Mucosa of rectum (tissue), 2 donors: ENCODE measurements around the gene DIPK2B.

Source experiments
- H3K27ac ChIP-seq, 2 donors: one replicate each; pipeline ENCODE4 v1.7.0; 2013; ENCODE audit warnings: inconsistent platforms in 2 of 2, low read depth in 2 of 2, low read length in 2 of 2
- H3K27me3 ChIP-seq, 2 donors: one replicate each; pipeline ENCODE4 v1.7.0; 2013; ENCODE audit warnings: low read length in 2 of 2; ENCODE audit not compliant: control insufficient read depth in 2 of 2, insufficient read depth in 2 of 2
- H3K36me3 ChIP-seq, 2 donors: one replicate each; pipeline ENCODE4 v1.7.0; 2013; ENCODE audit warnings: low read length in 2 of 2; ENCODE audit not compliant: control insufficient read depth in 2 of 2, insufficient read depth in 2 of 2
- H3K4me1 ChIP-seq, 2 donors: one replicate each; pipeline ENCODE4 v1.7.0; 2013; ENCODE audit warnings: low read length in 2 of 2, mild to moderate bottlenecking in 1 of 2; ENCODE audit not compliant: control insufficient read depth in 2 of 2, insufficient read depth in 2 of 2
- H3K4me3 ChIP-seq, 2 donors: one replicate each; pipeline ENCODE4 v1.7.0; 2013; ENCODE audit warnings: low read length in 2 of 2
- H3K9ac ChIP-seq, 2 donors: one replicate each; pipeline ENCODE4 v1.7.0; 2013; ENCODE audit warnings: low read length in 2 of 2, low read depth in 1 of 2, mild to moderate bottlenecking in 1 of 2
- H3K9me3 ChIP-seq, 2 donors: one replicate each; pipeline ENCODE4 v1.7.0; 2013; ENCODE audit warnings: low read length in 2 of 2; ENCODE audit not compliant: control insufficient read depth in 2 of 2
- donor health status: healthy.
- donor health status: Normal muscosa, but diverticular disease.

Gene DIPK2B, protein sequence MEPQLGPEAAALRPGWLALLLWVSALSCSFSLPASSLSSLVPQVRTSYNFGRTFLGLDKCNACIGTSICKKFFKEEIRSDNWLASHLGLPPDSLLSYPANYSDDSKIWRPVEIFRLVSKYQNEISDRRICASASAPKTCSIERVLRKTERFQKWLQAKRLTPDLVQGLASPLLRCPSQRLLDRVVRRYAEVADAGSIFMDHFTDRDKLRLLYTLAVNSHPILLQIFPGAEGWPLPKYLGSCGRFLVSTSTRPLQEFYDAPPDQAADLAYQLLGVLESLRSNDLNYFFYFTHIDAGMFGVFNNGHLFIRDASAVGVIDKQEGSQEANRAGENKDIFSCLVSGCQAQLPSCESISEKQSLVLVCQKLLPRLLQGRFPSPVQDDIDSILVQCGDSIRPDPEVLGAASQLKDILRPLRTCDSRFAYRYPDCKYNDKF

DNA sequence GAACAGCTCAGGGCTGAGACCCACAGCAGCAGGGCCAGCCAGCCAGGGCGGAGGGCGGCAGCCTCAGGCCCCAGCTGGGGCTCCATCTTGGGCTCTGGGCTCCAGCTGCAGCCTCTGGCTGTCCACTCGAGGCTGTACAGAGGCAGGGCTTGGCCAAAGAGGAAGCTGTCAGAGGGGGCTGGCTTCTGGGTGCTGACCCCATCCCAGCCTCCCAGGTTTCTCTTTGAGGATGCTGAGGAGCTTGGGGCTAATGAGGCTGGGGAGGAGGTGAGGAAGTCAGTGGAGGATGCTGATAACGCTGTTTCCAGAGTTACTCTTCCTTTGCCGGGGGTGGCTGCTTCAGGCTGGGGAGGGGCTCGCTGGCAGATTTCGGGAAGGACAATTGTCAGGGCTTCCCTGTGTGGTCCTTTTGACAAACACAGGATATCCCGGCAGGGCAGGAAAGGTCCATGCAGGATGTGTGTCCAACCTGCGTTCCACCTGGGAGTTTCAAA lies at the start of gene DIPK2B:
TSS of gene DIPK2B (minus strand) at position 136 of the 494 bp plus-strand sequence. CDS start at position 86, 50 bp downstream.
- Histone ChIP-seq H3K9ac (no peak within 1 kb of the TSS), H3K27me3 (peaks cover 4 to 15% of the 10 kb centered on the region in 2 donors), H3K36me3 (no peaks in the 10 kb centered on the region), H3K27ac (no peak within 1 kb of the TSS), H3K9me3 (no peaks in the 10 kb centered on the region), H3K4me1 (no peaks in the 10 kb centered on the region), H3K4me3 (no peak within 1 kb of the TSS)

DNA sequence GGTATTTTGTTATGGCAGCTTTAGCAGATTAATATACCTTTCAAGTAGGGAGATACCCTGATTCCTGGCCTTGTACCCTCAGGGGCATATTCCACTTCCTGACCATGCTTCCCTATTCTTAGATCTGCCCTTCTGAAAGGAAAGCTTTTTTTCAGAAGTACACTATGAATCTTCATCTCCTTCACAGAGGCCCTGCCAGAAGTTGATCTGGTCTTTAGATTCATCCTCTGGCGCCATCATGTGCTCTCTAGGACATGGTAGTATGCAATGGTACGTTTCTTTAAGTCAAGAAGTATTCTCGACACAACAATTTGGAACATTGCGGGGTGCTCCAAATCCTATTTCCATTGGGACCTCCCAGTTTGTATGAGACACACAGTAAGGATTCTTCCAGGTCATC lies 39.6 kb upstream of the DIPK2B start:
- Histone ChIP-seq H3K27ac (no peak overlapping the region), H3K27me3 (peaks cover 0 to 4% of the 10 kb centered on the region in 2 donors), H3K4me1 (no peaks in the 10 kb centered on the region), H3K9me3 (no peaks in the 10 kb centered on the region), H3K9ac (no peak overlapping the region), H3K4me3 (no peak overlapping the region), H3K36me3 (no peaks in the 10 kb centered on the region)

DNA sequence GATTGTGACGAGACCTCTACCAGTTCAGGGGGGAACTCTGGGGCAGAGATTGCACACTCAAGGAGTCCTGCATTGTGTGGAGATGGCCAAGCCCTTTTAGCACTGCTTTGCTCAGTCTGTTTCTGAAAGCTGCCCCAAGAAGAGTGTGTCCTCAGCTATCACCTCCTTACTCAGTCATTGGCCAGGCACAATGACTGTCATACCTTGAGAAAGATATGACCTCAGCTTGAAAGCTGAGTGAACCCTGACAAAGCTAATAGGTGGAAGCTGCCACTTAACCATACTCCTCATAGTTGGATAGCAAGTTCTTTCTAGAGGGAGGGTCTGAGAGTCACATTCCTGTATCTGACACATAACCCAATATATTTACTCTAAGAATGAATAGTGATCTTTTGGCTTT lies 37.8 kb upstream of the DIPK2B start:
- H3K36me3 ChIP-seq = no peaks in the 10 kb centered on the region
- H3K4me3 ChIP-seq = no peak overlapping the region
- no peaks in the 10 kb centered on the region for H3K9me3 ChIP-seq
- no peak overlapping the region for H3K9ac ChIP-seq
- no peaks in the 10 kb centered on the region for H3K4me1 ChIP-seq
- H3K27ac ChIP-seq = no peak overlapping the region
- peaks cover 0 to 4% of the 10 kb centered on the region in 2 donors for H3K27me3 ChIP-seq

DNA sequence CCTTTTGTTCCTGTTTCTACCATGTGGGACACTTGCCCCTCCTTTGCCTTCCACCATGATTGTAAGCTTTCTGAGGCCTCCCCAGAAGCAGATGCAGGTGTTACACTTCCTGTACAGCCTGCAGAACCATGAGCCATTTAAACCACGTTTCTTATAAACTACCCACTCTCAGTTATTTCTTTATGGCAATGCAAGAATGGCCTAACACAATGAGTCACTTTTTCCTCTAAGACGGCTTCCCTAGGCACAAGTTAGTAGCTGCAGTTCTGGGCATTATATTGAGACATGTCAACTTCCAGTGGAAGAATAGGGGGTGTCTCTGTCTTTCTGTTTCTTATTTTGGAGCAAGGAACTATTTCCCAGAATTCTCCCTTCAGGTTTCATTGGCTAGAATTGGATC lies 32.9 kb upstream of the DIPK2B start:
- Histone ChIP-seq H3K27ac (no peak overlapping the region), H3K4me1 (no peaks in the 10 kb centered on the region)

DNA sequence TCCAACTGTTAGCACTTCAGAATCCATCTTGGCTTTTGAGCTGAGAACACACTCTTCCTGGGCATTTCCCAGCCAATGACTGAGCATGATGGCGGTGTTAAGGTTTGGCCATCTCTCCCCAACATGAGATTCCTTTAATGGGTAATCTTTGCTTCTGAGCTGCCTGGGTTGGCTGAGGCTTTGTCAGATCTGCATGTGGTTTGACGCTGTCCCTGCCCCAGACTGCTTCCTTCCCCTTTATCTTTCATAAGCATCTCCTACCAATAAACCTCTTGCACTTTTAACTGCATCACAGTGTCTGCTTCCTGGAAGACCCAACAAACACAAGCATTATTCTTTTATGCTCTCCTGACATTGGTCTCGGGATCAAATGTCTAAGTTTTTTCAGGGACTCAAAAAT lies 31.5 kb upstream of the DIPK2B start:
- H3K9me3 ChIP-seq = no peaks in the 10 kb centered on the region
- no peaks in the 10 kb centered on the region for H3K36me3 ChIP-seq
- H3K27ac ChIP-seq = no peak overlapping the region
- H3K4me3 ChIP-seq = no peak overlapping the region
- peaks cover 0 to 4% of the 10 kb centered on the region in 2 donors for H3K27me3 ChIP-seq
- no peak overlapping the region for H3K9ac ChIP-seq
- H3K4me1 ChIP-seq = no peaks in the 10 kb centered on the region

More for the DNA sequence above, 32.9 kb upstream of the DIPK2B start:
- H3K9me3 ChIP-seq = no peaks in the 10 kb centered on the region
- no peak overlapping the region for H3K4me3 ChIP-seq
- H3K36me3 ChIP-seq = no peaks in the 10 kb centered on the region
- no peak overlapping the region for H3K9ac ChIP-seq
- H3K27me3 ChIP-seq = peaks cover 0 to 4% of the 10 kb centered on the region in 2 donors

DNA sequence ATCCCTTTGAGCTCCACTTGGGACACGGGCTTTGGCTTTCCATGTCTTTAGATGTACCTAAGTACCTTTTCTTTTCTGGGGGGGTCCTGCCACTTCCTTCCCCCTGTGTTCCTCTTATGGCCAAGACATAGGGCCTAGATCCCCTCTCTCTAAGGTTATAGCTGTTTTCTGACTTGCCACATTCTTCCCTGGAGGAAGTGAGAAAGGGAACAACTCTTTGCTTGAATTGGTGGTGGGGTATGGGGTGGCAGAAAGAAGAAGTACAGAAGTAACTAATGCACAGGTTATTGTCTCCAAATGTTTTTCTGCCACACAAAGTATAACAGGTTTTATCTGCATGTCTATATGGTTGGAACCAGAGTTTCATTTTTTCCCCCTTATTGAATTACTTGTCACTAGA lies 29.7 kb upstream of the DIPK2B start:
- Histone ChIP-seq H3K36me3 (no peaks in the 10 kb centered on the region), H3K27ac (no peak overlapping the region), H3K4me3 (no peak overlapping the region), H3K9me3 (no peaks in the 10 kb centered on the region), H3K27me3 (no peaks in the 10 kb centered on the region), H3K4me1 (no peaks in the 10 kb centered on the region), H3K9ac (no peak overlapping the region)

DNA sequence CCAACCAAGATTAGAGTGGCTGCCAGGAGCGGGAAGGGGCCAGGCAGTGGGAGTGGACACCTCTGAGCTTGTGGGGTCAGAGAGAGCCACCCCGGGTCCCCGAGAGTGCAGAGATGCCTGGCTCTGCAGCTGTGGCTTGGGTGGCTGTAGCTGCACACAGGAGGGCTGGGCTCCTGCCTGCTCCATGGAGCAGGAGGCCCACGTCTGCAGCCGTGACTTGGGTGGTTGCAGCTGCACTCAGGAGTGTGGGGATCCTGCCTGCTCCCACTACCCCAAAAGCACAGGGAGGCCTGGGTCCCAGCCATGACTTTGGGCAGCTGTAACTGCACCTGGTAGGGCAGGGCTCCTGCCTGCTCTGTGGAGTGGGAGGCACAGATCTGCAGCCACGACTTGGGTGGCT lies 28.7 kb upstream of the DIPK2B start:
- no peaks in the 10 kb centered on the region for H3K4me1 ChIP-seq
- no peaks in the 10 kb centered on the region for H3K9me3 ChIP-seq
- H3K4me3 ChIP-seq = no peak overlapping the region
- H3K27me3 ChIP-seq = no peaks in the 10 kb centered on the region
- no peak overlapping the region for H3K9ac ChIP-seq
- no peaks in the 10 kb centered on the region for H3K36me3 ChIP-seq
- no peak overlapping the region for H3K27ac ChIP-seq

DNA sequence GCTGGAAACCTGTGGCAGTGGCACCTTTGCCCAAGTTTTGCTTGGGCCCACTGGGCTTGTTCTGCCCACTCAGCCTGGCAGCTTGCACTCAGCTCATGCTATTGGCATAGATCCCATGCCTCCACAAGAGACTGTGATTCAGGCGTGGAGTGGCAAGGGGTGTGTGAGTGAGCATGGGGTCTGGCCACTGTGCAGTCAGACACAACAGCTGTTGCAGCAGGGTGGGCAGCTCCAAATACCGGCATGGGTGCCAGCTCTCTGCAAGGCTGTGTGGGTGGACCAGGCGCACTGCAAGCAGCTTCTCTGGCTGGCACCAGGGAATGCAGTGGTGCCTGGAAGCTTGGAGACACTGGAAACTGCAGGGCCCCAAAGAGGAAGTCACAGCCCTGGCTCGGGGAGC lies 27.4 kb upstream of the DIPK2B start:
- Histone ChIP-seq H3K4me3 (no peak overlapping the region), H3K36me3 (no peaks in the 10 kb centered on the region), H3K4me1 (no peaks in the 10 kb centered on the region), H3K27ac (no peak overlapping the region), H3K9me3 (no peaks in the 10 kb centered on the region), H3K9ac (no peak overlapping the region), H3K27me3 (no peaks in the 10 kb centered on the region)

DNA sequence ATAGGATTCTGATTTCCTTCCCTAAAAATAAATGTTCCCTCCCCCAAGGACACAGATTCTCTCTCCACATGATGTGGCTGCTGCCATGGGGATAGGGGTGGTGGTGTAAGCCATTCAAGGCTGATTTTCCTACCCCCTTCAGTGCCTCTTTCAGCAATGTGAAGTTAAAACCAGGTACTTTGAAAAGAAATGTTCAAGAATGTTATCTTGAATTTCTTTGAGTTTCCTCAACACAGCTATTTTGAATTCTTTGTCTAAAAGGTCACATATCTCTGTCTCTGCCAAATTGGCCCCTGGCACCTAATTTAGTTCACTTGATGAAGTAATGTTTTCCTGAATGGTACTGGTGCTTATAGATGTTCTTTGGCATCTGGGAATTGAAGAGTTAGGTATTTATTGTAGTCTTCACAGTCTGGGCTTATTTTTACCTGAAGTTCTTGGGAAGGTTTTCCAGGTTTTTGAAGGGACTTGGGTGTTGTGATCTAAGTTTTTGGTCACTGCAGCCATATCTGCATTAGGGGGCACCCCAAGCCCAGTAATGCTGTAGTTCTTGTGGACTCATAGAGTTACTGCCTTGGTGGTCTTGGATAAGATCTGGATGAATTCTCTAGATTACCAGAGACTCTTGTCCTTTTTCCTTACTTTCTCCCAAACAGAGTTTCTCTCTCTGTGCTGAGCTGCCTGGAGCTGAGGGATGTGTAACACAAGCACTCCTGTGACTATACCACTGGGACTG lies 7.6 kb upstream of the DIPK2B start:
- Histone ChIP-seq H3K9me3 (peaks cover 0 to 5% of the 10 kb centered on the region in 2 donors), H3K9ac (no peak overlapping the region), H3K27ac (no peak overlapping the region), H3K36me3 (no peaks in the 10 kb centered on the region), H3K4me1 (no peaks in the 10 kb centered on the region), H3K27me3 (no peaks in the 10 kb centered on the region), H3K4me3 (no peak overlapping the region)

DNA sequence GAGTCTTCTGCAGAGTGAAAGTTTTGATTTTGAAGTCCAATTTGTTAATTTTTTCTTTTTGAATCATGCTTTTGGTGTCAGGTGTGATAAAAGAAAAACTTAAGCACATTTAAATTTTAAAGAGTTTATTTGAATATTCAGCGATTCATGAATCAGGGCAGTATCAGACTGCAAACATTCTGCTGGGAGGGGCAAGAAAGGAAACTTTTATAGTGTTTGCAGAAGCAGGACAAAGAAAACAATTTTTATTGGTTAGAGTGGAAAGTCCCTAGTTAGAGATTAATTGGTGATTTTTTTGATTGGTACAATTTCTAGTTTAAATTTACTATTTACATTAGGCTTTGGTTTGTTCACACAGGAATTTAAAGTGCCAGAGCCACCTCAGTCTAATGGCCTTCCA lies 1.5 kb upstream of the DIPK2B start:
- Histone ChIP-seq H3K4me3 (no peak overlapping the region), H3K27ac (no peak overlapping the region), H3K9me3 (peaks cover 0 to 5% of the 10 kb centered on the region in 2 donors), H3K36me3 (no peaks in the 10 kb centered on the region), H3K9ac (no peak overlapping the region), H3K4me1 (no peaks in the 10 kb centered on the region), H3K27me3 (peaks cover 4 to 15% of the 10 kb centered on the region in 2 donors)
